Measurements from ENCODE around the gene SAT1.

Gene SAT1

DNA sequence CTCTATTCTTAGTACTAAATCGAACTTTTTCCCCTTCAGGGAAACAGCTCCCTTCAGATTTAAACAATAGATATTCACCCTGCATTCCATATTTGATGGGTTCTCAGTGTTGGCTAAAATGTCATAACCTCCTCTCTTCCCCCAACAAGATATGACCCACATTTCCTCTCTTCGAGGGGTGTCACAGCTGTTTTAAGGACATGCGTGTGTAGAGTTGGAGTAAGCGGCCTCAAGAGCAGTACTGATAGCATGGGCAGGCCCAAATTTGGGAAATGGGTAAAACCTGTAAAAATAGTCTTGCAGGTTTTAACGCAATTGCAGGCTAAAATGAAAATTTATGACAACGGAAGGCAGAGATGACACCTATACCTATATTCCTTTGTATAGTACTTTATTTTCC lies 28.7 kb downstream of the SAT1 start:
- no peak for DNase-seq

DNA sequence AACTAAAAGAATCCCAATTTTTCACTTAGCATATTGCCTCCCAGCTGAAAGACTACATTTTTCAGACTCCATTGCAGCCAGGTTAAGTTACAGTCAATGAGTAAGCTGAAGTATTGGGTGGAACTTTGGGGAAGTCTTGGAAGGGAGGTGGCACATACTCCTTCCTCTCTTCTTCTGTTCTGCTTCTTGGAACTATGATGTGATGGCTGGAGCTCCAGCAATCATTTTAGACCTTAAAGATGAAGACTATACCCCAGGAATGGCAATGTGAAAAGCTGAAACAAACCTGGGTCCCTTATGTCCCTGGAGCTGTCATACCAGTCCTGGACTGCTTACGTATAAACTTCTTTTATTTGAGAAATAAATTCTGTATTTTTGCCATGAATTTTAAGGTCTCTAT lies 30.8 kb downstream of the SAT1 start:
- DNase-seq = no peak

DNA sequence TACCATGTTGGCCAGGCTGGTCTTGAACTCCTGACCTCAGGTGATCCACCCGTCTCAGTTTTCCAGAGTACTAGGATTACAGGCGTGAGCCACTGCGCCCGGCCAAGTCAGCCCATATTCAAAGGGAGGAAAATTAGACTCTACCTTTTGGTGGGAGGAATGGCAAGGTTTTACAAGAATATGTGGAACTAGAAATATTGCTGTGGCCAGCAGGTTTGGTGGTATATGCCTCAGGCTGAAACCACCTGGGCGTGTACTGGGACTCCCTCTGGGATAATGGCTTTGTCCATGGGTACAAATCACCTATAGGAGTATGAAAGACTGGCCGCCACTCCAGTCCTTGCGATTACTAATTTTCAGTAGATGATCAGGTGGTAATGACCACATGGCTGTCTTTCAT lies 32.4 kb downstream of the SAT1 start:
- DNase-seq = no peak

DNA sequence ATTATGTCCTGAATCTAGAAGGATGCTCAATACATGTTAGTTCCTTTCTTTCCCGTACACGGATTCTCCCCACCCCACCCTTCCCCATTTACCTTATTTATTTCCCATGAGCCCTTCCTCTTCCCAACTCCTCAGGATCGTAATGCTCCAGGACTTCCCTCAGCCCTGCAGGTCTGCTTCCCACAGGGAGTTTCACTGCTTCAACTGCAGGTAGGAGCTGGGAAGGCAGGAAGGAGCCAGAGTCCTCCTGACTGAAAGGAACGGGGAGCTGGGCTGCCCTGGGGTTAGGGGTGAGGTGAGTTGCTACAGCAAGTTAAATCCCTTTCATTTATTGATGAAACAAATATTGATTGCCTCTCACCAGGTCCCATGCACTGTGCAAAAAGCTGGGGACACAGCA lies 33.2 kb downstream of the SAT1 start:
- no peak for DNase-seq

DNA sequence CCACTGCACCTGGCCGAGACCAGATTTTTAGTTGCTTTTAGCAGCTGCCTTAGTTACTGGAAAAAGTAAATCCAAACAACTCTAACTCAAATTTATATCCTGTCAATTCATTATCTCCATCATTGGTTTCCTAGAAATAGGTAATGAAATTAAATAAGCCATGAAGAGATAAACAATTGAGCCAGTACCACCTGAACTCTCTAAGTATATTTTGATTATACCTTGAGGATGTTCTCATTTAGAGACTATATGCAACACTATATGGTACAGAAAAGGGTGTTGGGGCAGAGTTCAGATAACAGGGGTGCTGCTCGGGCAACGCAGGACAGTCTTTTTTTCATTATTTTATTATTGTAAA lies 35.0 kb downstream of the SAT1 start:
- DNase-seq = no peak

DNA sequence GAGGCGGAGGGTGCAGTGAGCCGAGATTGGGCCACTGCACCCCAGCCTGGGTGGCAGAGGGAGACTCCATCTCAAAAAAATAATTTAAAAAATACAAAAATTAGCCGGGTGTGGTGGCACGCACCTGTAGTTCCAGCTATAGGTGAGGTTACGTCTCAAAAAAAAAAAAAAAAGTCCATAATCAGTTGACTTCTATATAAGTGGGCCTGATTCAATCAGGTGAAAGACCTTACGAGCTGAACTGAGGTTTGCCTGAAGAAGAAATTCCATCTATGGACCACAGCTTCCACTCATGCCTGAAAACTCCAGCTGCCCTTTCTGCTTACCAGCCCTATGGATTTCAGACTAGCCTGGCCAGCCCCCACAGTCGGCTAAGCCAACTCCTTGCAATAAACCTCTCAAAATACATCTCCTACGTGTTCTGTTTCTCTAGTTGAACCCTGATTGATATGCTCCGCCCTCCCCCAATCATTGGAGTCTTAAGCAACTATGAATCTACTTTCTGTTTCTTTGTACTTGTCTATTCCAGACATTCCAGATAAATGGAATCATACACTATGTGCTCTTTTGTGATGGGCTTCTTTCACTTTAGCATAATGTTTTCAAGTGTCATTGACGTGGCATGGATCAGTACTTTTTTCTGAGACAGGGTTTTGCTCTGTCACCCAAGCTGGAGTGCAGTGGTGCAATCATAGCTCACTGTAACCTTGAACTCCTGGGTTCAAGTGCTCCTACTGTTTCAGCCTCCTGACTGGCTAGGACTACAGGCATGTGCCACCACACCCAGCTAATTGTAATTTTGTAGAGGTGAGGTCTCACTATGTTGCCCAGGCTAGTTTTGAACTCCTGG lies 36.6 kb downstream of the SAT1 start:
- no peak for DNase-seq

DNA sequence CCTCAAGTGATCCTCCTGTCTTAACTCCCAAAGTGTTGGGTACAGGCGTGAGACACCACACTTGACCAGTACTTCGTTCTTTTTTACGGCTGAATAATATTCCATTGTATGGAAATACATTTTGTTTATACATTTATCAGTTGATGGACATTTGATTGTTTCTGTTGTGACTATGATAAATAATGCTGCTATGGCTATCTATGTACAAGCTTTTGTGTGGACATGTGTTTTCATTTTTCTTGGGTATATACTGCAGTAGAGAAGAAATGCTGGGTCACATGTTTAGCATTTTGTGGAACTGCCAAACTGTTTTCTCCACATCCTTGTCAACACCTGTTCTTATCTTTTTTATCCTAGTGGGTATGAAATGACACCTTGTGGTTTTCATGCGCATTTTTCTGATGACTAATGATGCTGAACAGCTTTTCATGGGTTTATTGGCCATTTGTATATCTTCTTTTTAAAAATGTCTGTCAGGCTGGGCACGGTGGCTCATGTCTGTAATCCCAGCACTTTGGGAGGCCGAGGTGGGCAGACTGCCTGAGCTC lies 37.3 kb downstream of the SAT1 start:
- DNase-seq = no peak

DNA sequence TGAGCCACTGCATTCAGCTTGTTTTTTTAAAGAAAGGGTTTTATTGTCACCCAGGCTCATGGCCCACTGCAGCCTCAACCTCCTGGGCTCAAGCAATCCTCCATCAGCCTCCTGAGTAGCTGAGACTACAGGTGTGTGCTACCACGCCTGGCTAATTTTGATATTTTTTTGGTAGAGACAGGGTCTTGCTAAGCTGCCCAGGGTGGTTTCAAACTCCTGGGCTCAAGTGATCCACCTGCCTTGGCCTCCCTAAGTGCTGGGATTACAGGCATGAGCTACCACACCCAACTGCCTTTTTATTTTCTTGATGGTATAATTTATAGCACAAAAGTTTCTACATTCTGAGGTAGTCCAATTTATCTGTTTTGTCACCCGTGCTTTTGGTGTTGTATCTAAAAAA lies 38.9 kb downstream of the SAT1 start:
- no peak for DNase-seq

DNA sequence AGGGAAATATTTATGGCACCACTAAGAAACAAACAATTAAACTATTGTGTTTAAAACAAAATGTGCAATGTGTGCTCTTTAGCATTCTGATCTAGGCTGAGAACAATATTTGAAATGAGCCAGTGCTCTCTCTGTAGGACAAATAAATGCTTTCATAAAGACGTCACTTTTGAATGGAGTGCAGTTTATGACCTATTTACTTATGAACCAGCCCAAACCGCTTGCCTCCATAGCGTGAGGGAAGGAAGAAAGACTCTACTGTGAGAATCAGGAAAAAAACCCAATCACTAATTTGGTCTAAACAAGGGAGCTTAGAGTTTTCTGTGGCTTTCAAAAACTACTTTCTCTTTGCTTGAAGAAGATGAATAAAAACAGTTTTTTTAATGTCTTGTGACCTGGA lies 39.4 kb downstream of the SAT1 start:
- DNase-seq = no peak

DNA sequence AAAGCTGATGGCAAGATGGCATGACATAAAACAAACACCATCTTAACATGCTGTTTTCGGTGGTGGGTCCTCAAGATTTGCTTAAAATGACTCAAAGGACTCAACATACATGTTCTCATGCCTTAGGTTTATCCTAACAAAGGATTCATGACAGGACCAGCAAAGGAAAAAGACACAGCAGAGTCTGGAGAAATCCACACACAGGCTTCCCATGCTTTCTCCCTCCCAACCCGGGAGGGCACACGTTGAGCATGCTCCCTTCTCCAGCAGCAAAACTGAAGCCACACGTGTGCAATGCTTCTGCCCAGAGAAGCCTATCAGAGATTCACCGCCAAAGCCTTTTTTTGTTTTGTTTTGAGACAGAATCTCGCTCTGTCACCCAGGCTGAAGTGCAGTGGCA lies 39.9 kb downstream of the SAT1 start:
- no peak for DNase-seq

DNA sequence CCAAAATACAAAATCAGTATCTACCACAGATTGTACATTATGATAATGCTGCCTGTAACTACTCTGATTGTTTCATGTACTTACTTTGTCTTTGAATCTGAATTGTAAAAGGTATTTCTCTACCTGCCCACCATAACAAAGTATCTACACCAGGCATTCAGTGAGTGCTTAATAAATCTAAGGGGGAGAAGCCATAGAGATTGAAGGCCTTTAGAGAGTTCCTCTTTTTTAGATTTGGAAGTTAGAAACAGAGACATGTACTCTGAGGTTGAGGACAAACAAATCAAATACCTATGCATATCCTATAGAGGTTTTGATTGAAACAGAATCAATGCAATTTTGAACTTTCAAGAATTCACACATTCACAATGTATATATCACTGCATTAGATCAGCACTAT lies 42.7 kb downstream of the SAT1 start:
- no peak for DNase-seq

DNA sequence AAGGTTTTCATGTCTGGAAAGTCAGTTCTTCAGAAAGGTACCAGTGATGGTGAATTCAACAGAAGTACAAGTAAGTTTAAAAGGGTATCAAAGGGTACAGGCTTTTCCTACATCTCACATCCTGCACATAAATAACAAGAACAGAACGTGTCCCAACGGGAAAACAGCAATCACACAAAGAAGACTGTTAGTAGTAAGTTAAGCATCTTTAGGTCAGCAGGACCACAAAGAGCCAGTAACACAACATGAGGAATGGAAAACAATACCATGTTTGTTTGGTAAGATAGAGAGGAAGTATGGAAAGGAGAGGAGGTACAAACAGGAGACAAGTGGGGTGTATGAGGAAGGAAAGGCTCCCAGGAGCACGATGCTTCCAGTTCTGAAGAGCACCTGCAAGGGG lies 43.2 kb downstream of the SAT1 start:
- no peak for DNase-seq

DNA sequence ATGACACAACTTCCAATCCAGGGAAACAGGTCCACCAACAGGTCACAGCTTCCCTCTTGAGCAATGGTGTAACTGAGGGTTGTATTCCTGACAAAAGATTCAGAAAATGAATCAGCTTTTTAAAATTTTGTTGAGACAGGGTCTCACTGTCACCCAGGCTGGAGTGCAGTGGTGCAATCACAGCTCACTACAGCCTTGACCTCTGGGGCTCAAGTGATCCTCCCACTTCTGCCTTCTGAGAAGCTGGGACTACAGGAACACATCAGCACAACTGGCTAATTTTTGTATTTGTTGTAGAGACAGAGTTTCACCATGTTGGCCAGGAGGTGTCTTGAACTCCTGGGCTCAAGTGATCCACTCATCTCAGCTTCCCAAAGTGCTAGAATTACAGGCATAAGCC lies 43.7 kb downstream of the SAT1 start:
- no peak for DNase-seq

DNA sequence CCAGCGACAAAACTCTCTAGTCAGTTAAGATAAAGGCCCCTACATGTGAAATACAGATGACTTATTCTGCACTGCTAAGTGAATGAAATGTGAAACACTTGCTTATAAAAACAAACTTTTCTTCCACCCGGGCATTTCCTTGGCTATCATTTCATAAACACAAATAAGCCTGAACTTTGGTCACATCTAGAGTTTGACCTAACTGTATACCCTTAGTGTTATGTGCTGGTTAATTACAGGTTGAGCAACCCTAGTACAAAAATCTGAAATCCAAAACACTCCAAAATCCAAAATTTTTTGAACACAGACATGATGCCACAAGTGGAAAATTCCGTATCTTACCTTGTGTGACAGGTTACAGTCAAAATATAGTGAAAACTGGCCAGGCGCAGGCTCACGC lies 45.9 kb downstream of the SAT1 start:
- DNase-seq = no peak

DNA sequence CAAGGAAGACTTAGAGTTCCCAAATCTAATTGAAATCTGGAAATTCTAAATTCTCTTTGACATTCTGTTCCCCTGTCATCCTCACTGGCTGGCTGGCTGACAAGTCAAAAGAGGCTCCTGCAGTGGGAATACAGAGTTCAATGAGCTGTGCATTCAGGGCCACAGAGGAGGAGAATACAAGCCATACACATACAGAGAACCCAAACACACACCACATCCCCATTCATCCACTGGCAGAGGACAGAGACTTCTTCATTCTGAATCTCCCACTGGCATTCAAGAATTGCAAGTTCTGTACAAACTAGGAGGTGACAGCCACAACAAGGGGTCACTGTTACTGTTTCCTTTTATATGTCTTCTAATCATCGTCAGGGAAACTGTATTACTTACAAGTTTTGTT lies 49.7 kb downstream of the SAT1 start:
- no peak for DNase-seq

Measured in CD4-positive, alpha-beta T cell treated with Interleukin-17A for 1 hour (primary cell).